GM12878 (cell line): ENCODE results near the gene PRKAB1. TPM values are rescaled to one million over a fixed set of nuclear protein-coding genes. Genes with fewer than 3 reads are reported as not detected.

Experiments used
- ATAC-seq: fragments of 200-7000 bp; cut with Tn5 transposase; 3 replicates; pipeline ENCODE4 v1.9.1; 2020; ENCODE audit warnings: mild to moderate bottlenecking, moderate library complexity
- BruUV-seq: library from RNA; stranded (reverse); fragments of 400-500 nt; replicated peaks from 2 replicates; lab custom pipeline; 2021; lab: Mats Ljungman, UMichigan
- CTCF ChIA-PET: fragments of 300-600 bp; sonication (Branson Sonifier 250); formaldehyde crosslinking; extraction: SDS; loops from one replicate; lab custom pipeline; 2021; ENCODE audit warnings: inconsistent platforms; lab: Yijun Ruan, JAX
- POLR2A ChIA-PET: fragments of 350-600 bp; formaldehyde crosslinking; extraction: SDS; loops from one replicate; lab custom pipeline; 2021; ENCODE audit warnings: inconsistent platforms; lab: Charles Lee
- RAD21 ChIA-PET: fragments of 300-600 bp; sonication (Branson Sonifier 250); formaldehyde crosslinking; loops from one replicate; lab custom pipeline; 2023; ENCODE audit warnings: antibody characterized with exemption; ENCODE audit not compliant: unreplicated experiment; lab: Charles Lee
- SMC1A ChIA-PET: fragments of 300-600 bp; sonication (Branson Sonifier 250); formaldehyde crosslinking; loops from one replicate; lab custom pipeline; 2023; ENCODE audit not compliant: unreplicated experiment, uncharacterized antibody; lab: Charles Lee
- DNase-seq: peaks from one replicate; pipeline ENCODE4 v3.0.0-alpha.2; 2011; ENCODE audit warnings: low read depth, low spot score
- FAIRE-seq: peaks from 3 replicates; lab custom pipeline; 2011; peaks lifted over from hg19 to GRCh38; lab: Jason Lieb, UNC
- H2AFZ ChIP-seq: 2 replicates; pipeline ENCODE4 v1.6.0; 2011; ENCODE audit warnings: low read depth, low read length, control low read depth; ENCODE audit not compliant: control insufficient read depth
- H3K27ac ChIP-seq: 2 replicates; pipeline ENCODE4 v1.5.1; 2011; ENCODE audit warnings: control low read depth; ENCODE audit not compliant: control insufficient read depth, insufficient read depth
- H3K27me3 ChIP-seq, 2 experiments: replicated peaks in 1 of 2; 2 replicates each; pipeline versions ENCODE4 v1.6.0 to v1.6.1; 2011; ENCODE audit warnings: low read length in 1 of 2; ENCODE audit not compliant: control insufficient read depth in 2 of 2, insufficient read depth in 2 of 2
- H3K36me3 ChIP-seq, 2 experiments: 2 replicates each; pipeline ENCODE4 v1.5.1; 2011; ENCODE audit warnings: low read length in 1 of 2; ENCODE audit not compliant: control insufficient read depth in 2 of 2, insufficient read depth in 2 of 2
- H3K4me1 ChIP-seq: 2 replicates; pipeline ENCODE4 v1.6.1; 2011; ENCODE audit warnings: mild to moderate bottlenecking, low read length, moderate library complexity, mixed read lengths; ENCODE audit not compliant: control insufficient read depth, insufficient read depth
- H3K4me2 ChIP-seq: 2 replicates; pipeline ENCODE4 v1.6.0; 2011; ENCODE audit warnings: control low read depth; ENCODE audit not compliant: control insufficient read depth, insufficient read depth
- H3K4me3 ChIP-seq: fragments of 200-600 bp; sonication (generic); 2 replicates; pipeline ENCODE4 v1.5.1; 2016
- H3K79me2 ChIP-seq: 2 replicates; pipeline ENCODE4 v1.6.0; 2011; ENCODE audit warnings: low read length; ENCODE audit not compliant: control insufficient read depth, insufficient read depth
- H3K9ac ChIP-seq: 2 replicates; pipeline ENCODE4 v1.8.0; 2011; ENCODE audit warnings: low read length, control low read depth, mixed read lengths; ENCODE audit not compliant: control insufficient read depth, insufficient read depth
- H3K9me3 ChIP-seq: replicated peaks from 3 replicates; pipeline ENCODE4 v1.5.1; 2011; ENCODE audit warnings: mild to moderate bottlenecking, low read length; ENCODE audit not compliant: control insufficient read depth, insufficient read depth
- H4K20me1 ChIP-seq: 2 replicates; pipeline ENCODE4 v1.6.0; 2011; ENCODE audit not compliant: control insufficient read depth, insufficient read depth
- ATF2 ChIP-seq: IDR thresholded peaks from 2 replicates; pipeline ENCODE4 v1.6.1; 2012; ENCODE audit warnings: low read length, inconsistent platforms
- CBX5 ChIP-seq: sonication (generic); IDR thresholded peaks from 2 replicates; pipeline ENCODE4 v1.6.1; 2016; ENCODE audit warnings: low read depth, moderate library complexity, mild to moderate bottlenecking, inconsistent platforms
- ZNF592 ChIP-seq: fragments of 450-650 bp; IDR thresholded peaks from 2 replicates; pipeline ENCODE4 v1.6.1; 2017; ENCODE audit warnings: mild to moderate bottlenecking, moderate library complexity
- WGBS: methylation state at CpG from one replicate; pipeline ENCODE4 v1.1.6; 2016; ENCODE audit warnings: low lambda C conversion rate; ENCODE audit not compliant: insufficient replicate concordance, insufficient coverage; ENCODE audit errors: missing lambda C conversion rate; 5-methylcytosine and 5-hydroxymethylcytosine counted together
- in situ Hi-C: fragments of 300-500 bp; cut with MboI; formaldehyde crosslinking; loops from 9 replicates; pipeline ENCODE4 v1.14.3; 2018; ENCODE audit warnings: mixed read lengths
- intact Hi-C: fragments of 100-400 bp; cut with micrococcal nuclease; formaldehyde crosslinking; loops from one replicate; pipeline ENCODE4 v1.14.2; 2022; ENCODE audit not compliant: unreplicated experiment
- polyA plus RNA-seq, 11 experiments: library from polyadenylated mRNA; depleted of rRNA in 4 of 11; unstranded in 6 of 11; stranded (reverse) in 5 of 11; fragments of >200 nt; fragmentation: Nextera tagmentation in 4 of 11; fragmentation: Illumina TruSeq in 1 of 11; extraction: Ambion mirVana in 4 of 11; extraction: Trizol in 1 of 11; gene quantifications; 1 replicate in 1 of 11; 2 replicates in 10 of 11; pipeline versions ENCODE4 v1.2.1 to v1.2.3, GENCODE V29; 2011 to 2016; ENCODE audit warnings: inconsistent platforms in 2 of 11, missing spikeins in 2 of 11, low read depth in 1 of 11
- total RNA-seq, 4 experiments: library from RNA; depleted of rRNA in 3 of 4; stranded (reverse); fragments of >200 nt in 3 of 4; fragmentation: Illumina TruSeq in 1 of 4; extraction: Trizol in 1 of 4; gene quantifications; 2 replicates each; pipeline versions ENCODE4 v1.2.1 to v1.2.3, GENCODE V29; 2013 to 2021

The PRKAB1 gene
- total and polyA plus RNA-seq, 10 of the 15 experiments (the other 5 are each of a cell fraction or from before 2014, with no cell fraction given) = 24.6 to 85.0 (median 50.6) TPM

GRCh38 chr12:119700078-119700477 is 32.1 kb downstream of the PRKAB1 start:
- DNase-seq = no peak
- ChIA-PET RAD21 (no interaction called here), SMC1A (no interaction called here), CTCF (interaction anchor here (0.6 to 1.1 kb wide), 2 partner anchors 13 to 27 kb away, joined by 3 to 4 read pairs; no protein-coding TSS in a partner anchor), POLR2A (no interaction called here)
- in situ Hi-C loops = no loop called here
- Histone ChIP-seq H3K27me3 (no peaks in the 10 kb centered on the region), H3K4me3 (no peak overlapping the region), H3K36me3 (peaks cover 6 to 11% of the 10 kb centered on the region in 2 experiments), H3K4me1 (no peaks in the 10 kb centered on the region), H3K4me2 (no peak overlapping the region), H3K79me2 (no peaks in the 10 kb centered on the region), H2AFZ (no peak overlapping the region), H4K20me1 (no peaks in the 10 kb centered on the region), H3K9me3 (no peaks in the 10 kb centered on the region), H3K9ac (no peak overlapping the region), H3K27ac (no peak overlapping the region)
- no TSS peak for BruUV-seq
- FAIRE-seq = no peak
- TF ChIP-seq ZNF592 (no peak), CBX5 (no peak), ATF2 (no peak)
- no peak for ATAC-seq
- intact Hi-C loops = no loop called here
- 96% methylated on average over 6 of the region's 6 CpGs for WGBS
